PFSK-1 (cell line): ENCODE data around the gene ADM.

ENCODE experiments used
- FOXP2 ChIP-seq: optimal IDR thresholded peaks from 2 replicates; pipeline ENCODE3; 2011; ENCODE audit warnings: borderline replicate concordance, control low read depth, inconsistent platforms; ENCODE audit not compliant: insufficient read depth; ENCODE audit errors: extremely low read length, extremely low read depth
- POLR2AphosphoS5 ChIP-seq: IDR thresholded peaks from 2 replicates; pipeline ENCODE4 v1.6.1; 2012; ENCODE audit warnings: low read depth, mild to moderate bottlenecking, control low read depth, low read length, moderate library complexity
- SIN3A ChIP-seq: IDR thresholded peaks from 2 replicates; pipeline ENCODE4 v1.6.1; 2012; ENCODE audit warnings: mild to moderate bottlenecking, low read length, moderate library complexity, borderline replicate concordance; ENCODE audit not compliant: insufficient read depth
- TAF1 ChIP-seq: IDR thresholded peaks from 2 replicates; pipeline ENCODE4 v1.6.1; 2012; ENCODE audit warnings: low read length, control low read depth, borderline replicate concordance; ENCODE audit not compliant: insufficient read depth
- TF ChIP-seq, protein P1 (sequence below), 2 experiments: IDR thresholded peaks; 2 replicates each; pipeline versions ENCODE4 v1.6.1 to v1.8.0; 2011 to 2012; ENCODE audit warnings: low read depth in 2 of 2, low read length in 2 of 2, control low read depth in 1 of 2, inconsistent platforms in 1 of 2, mild to moderate bottlenecking in 1 of 2, moderate library complexity in 1 of 2; ENCODE audit not compliant: insufficient read depth in 1 of 2

ADM gene

DNA sequence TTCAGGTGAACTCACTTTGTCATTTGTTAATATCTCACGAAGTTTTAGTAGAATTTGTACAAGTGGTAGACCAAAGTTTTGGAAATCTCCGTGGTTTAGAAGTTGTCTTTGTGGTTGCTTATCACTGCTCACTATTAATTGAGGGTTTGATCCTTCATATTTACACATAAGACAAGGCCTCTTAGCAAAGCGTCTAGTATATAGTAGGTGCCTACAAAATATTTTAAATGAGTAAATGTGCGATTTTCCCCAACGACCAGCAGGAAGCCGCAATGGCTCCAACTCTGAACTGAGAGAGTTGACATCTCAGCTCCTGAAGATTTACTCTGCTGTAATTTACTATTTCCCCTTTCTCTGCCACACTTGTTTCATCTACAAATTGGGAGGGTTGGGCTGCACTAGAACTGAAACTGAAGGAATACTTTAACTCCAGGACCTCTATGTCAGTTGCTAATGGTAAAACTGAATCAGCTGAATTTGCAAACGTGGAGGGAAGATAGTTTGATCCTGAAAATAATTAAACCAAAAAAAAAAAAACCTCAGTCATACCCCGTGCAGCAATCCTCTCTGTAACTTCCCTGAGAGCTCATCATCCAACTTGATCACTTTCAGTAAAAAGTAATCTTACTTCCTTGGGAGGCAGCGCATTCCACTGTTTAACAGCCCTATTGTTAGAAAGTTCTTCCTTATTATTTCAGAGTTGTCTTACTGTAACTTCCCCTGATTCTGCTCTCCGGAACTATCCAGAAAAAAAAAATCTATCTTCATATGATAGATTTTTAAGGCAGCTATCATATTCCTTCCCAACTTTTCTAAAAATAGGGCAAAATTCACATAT, 9.6 kb upstream of the ADM start:
- TF ChIP-seq, protein P1, sequence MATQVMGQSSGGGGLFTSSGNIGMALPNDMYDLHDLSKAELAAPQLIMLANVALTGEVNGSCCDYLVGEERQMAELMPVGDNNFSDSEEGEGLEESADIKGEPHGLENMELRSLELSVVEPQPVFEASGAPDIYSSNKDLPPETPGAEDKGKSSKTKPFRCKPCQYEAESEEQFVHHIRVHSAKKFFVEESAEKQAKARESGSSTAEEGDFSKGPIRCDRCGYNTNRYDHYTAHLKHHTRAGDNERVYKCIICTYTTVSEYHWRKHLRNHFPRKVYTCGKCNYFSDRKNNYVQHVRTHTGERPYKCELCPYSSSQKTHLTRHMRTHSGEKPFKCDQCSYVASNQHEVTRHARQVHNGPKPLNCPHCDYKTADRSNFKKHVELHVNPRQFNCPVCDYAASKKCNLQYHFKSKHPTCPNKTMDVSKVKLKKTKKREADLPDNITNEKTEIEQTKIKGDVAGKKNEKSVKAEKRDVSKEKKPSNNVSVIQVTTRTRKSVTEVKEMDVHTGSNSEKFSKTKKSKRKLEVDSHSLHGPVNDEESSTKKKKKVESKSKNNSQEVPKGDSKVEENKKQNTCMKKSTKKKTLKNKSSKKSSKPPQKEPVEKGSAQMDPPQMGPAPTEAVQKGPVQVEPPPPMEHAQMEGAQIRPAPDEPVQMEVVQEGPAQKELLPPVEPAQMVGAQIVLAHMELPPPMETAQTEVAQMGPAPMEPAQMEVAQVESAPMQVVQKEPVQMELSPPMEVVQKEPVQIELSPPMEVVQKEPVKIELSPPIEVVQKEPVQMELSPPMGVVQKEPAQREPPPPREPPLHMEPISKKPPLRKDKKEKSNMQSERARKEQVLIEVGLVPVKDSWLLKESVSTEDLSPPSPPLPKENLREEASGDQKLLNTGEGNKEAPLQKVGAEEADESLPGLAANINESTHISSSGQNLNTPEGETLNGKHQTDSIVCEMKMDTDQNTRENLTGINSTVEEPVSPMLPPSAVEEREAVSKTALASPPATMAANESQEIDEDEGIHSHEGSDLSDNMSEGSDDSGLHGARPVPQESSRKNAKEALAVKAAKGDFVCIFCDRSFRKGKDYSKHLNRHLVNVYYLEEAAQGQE (IDR thresholded peaks at IDR 0.05; ENCODE audit: insufficient read depth in 1 of 2, low read depth in 2 of 2, low read length in 2 of 2): no peak
- TF ChIP-seq FOXP2 (no peak), POLR2AphosphoS5 (no peak), SIN3A (no peak), TAF1 (no peak)

- TF ChIP-seq POLR2AphosphoS5 (no peak), FOXP2 (no peak), SIN3A (no peak), TAF1 (no peak)
- TF ChIP-seq, protein P1 (IDR thresholded peaks at IDR 0.05; ENCODE audit: insufficient read depth in 1 of 2, low read depth in 2 of 2, low read length in 2 of 2): no peak
These were observed 6.5 kb upstream of the ADM start for GRCh38 chr11:10298342-10298741.

DNA sequence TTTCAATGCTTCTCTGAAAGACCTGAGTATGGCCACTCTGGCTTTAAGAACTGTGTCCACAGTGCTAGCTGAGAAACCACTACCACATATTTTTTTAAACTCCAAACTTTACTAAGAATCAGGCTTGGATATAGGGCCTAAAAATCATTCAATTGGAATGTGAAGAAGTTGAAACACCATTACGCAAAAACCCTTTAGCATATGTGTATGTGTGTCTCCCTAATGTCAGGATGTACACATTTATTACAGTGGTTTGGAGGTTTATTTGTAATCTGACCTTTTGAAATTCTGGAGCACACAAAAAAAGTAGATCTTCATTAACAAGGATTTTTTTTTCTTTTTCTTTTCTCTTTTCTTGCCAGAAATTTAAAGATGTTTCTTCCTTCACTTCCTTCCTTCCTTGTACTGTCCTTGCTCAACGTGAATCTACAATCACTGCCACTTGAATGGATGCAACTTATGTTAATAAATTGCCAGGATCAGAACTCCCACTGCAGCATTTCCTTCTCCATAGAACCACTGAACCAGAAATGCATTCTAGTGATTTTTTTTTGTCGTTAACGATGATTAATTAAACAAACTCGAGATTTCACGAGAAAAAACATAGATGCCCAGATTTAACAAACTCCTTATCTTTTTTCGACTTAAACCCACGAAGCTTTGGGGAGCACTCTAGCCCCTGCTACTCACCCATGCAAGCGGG, 3.1 kb upstream of the ADM start:
- TF ChIP-seq POLR2AphosphoS5: no peak
- no peak for TF ChIP-seq FOXP2
- TF ChIP-seq SIN3A: no peak
- TF ChIP-seq, protein P1 (IDR thresholded peaks at IDR 0.05; ENCODE audit: insufficient read depth in 1 of 2, low read depth in 2 of 2, low read length in 2 of 2): no peak
- TF ChIP-seq TAF1: no peak

- TF ChIP-seq, protein P1 (IDR thresholded peaks at IDR 0.05; ENCODE audit: insufficient read depth in 1 of 2, low read depth in 2 of 2, low read length in 2 of 2): no peak
- TF ChIP-seq SIN3A: no peak
- TF ChIP-seq POLR2AphosphoS5: no peak
- no peak for TF ChIP-seq TAF1
- TF ChIP-seq FOXP2: no peak
These were observed 2.5 kb upstream of the ADM start for GRCh38 chr11:10302359-10302743.
